LNCAP (cell line): ENCODE results near the gene APEX2.

Experiments used
- CTCF ChIP-seq: fragments of 450-650 bp; IDR thresholded peaks from 2 replicates; pipeline ENCODE4 v1.5.1; 2017; ENCODE audit warnings: mild to moderate bottlenecking

The APEX2 gene

DNA sequence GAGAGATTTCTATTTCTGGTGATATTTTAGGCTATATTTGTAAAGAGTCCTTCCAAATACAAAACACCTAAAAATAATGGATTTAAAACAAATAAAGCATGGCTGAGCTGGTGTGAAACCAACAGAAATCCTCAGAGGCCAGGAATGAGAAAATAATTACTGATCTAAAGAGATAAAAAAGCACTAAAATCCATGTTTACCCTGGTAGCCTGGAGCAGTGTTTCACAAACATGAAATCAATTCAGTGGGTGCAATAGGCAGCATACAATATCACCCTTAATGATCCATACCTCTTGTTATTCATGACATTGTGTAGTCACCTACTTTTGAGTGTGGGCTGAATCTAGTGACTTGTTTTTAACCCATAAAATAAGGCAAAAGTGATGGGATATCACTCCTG, 20.7 kb upstream of the APEX2 start:
- TF ChIP-seq CTCF: no peak

DNA sequence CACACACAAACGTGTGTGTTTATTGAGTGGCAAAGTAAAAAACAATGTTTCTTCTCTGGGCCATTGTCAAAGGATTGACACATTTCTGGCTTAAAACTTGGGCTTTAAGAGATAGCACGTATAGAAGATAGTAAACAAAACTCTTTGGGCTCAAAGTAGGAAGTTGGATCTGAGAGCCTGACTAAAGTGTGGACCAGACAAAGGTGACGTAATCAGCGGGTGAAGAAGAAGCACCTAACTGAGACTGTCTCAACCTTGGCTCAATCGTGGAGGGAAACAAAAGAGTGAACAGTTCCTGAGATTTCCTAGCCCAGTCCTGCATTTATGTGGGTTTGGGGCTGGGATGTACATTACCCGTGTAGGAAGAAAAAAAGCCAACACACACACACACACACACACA, 19.8 kb upstream of the APEX2 start:
- TF ChIP-seq CTCF: no peak

DNA sequence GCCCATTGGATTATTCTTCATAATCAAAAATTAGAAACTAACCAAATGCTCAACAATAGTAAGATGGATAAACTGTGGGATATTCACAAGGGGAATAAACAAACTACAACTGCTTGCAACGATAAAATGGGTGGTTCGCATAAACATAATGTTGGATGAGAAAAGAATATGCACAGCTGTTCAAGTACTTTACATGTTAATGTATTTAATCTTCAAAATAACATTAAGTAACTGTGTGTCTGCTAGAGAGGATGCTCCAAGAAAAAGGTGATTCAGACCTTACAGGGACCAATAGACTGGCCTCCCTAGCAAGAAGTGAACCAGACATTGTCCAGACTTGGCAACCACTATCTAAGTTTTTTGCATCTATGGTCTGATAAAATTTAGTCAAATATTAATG, 8.5 kb upstream of the APEX2 start:
- no peak for TF ChIP-seq CTCF

DNA sequence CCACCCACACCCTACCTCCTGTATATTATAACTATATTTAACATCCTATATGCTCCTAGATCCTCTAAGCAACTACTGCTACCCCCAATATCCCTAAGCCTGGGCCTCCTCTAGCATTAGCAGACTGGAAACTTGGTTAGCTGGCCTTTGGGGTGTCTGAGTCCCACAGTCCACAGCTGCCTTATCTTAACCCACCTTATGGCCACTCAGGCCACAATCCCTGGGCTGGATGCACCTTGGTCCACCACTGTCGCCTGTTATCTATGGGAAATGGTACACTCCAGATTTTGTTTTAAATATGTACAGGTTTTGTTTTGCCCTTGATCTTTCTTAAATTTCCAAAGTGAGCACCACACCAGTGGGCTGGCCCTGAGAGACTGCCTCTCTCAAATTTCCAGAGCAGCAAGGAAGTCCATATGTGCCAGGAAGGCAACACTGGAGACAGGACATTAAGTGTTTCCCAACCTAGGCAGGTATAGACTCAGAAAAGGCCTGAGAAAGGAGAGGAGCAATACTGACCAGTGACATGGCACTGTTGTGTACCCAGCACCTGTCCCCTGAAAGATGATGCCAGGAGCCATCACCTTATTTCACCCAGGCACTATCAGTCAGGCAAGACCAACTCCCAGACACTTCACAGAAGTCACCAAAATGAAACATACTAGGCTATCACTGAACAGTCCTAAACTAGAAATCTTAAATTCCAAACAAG, 7.1 kb upstream of the APEX2 start:
- no peak for TF ChIP-seq CTCF

DNA sequence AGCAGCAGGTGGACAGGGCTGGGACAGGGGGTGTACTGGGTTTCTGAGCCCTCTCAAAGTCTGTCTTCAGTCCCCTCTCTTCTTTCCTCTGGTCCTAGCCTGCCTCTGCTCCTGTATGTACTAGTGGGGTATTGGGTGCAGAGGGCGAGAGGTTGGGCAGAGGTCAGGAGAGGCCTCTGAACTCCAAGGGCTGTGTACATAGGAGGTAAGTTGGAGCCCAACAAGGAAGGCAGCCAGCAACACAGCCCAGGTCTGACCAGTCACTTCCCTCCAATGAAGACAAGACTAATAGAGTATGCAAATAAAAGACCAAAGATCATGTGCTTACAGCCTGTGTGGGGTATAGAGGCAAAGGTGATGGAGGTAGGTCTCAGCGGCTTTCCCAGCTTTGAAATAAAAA, 6.1 kb upstream of the APEX2 start, which contains the start of gene PFKFB1:
PFKFB1 (minus strand) TSS at position 90 of the 400 bp plus-strand sequence. CDS start 181 bp downstream, outside the sequence.
- TF ChIP-seq CTCF: no peak

- no peak for TF ChIP-seq CTCF
These were observed 5.4 kb upstream of the APEX2 start for GRCh38 chrX:54994668-54995351.

GRCh38 chrX:54995621-54996020, 4.5 kb upstream of the APEX2 start:
- TF ChIP-seq CTCF: no peak
